GM18909 (cell line): ENCODE results near the gene KCNK10.
"Not testable (repeated sequence)": the region's sequence is repeated elsewhere in the genome, so short reads cannot be mapped to it uniquely, and the experiment has no call there.

Experiments
- ATAC-seq: cut with Tn5 transposase; IDR thresholded peaks from one replicate; pipeline ENCODE4 v1.9.1; 2021; ENCODE audit warnings: mild to moderate bottlenecking; ENCODE audit not compliant: unreplicated experiment, poor library complexity

KCNK10 gene

GRCh38 chr14:88272390-88273269 is 50.4 kb downstream of the KCNK10 start:
- no peak for ATAC-seq

- no peak for ATAC-seq
These were observed 51.9 kb downstream of the KCNK10 start for GRCh38 chr14:88271205-88271604.

- no peak for ATAC-seq
These were observed 52.3 kb downstream of the KCNK10 start for GRCh38 chr14:88270776-88271175.

- ATAC-seq: no peak
These were observed 53.2 kb downstream of the KCNK10 start for GRCh38 chr14:88269806-88270420.

- no peak for ATAC-seq
These were observed 56.6 kb downstream of the KCNK10 start for GRCh38 chr14:88266474-88266873.

- no peak for ATAC-seq
These were observed 59.0 kb downstream of the KCNK10 start for GRCh38 chr14:88264116-88264515.

- ATAC-seq: not testable (repeated sequence)
These were observed 61.8 kb downstream of the KCNK10 start for GRCh38 chr14:88261302-88261701.

- no peak for ATAC-seq
These were observed 65.0 kb downstream of the KCNK10 start for GRCh38 chr14:88258021-88258420.

GRCh38 chr14:88256997-88257950 is 65.8 kb downstream of the KCNK10 start:
- ATAC-seq: no peak

- no peak for ATAC-seq
These were observed 67.3 kb downstream of the KCNK10 start for GRCh38 chr14:88255798-88256197.

- no peak for ATAC-seq
These were observed 67.9 kb downstream of the KCNK10 start for GRCh38 chr14:88255196-88255595.

- no peak for ATAC-seq
These were observed 70.6 kb downstream of the KCNK10 start for GRCh38 chr14:88252498-88252897.

GRCh38 chr14:88251650-88252049 is 71.4 kb downstream of the KCNK10 start:
- no peak for ATAC-seq

- ATAC-seq: no peak
These were observed 73.8 kb downstream of the KCNK10 start for GRCh38 chr14:88249266-88249665.

- ATAC-seq: no peak
These were observed 74.5 kb downstream of the KCNK10 start for GRCh38 chr14:88248606-88249005.

- no peak for ATAC-seq
These were observed 75.8 kb downstream of the KCNK10 start for GRCh38 chr14:88247228-88247627.

- ATAC-seq: no peak
These were observed 77.7 kb downstream of the KCNK10 start for GRCh38 chr14:88245321-88245720.

GRCh38 chr14:88243946-88244345 is 79.1 kb downstream of the KCNK10 start:
- ATAC-seq: no peak

GRCh38 chr14:88242446-88242845 is 80.6 kb downstream of the KCNK10 start:
- ATAC-seq: no peak

GRCh38 chr14:88241810-88242209 is 81.3 kb downstream of the KCNK10 start:
- no peak for ATAC-seq

GRCh38 chr14:88234442-88234841 is 88.6 kb downstream of the KCNK10 start:
- ATAC-seq: no peak
